Endodermal cell (in vitro differentiated cells): Measurements from ENCODE around the gene CCDC146. TPM values are rescaled to one million over a fixed set of nuclear protein-coding genes. Genes with fewer than 3 reads are reported as not detected.
"Not testable (repeated sequence)": the region's sequence is repeated elsewhere in the genome, so short reads cannot be mapped to it uniquely, and the experiment has no call there.

Experiments used
- DNase-seq: peaks from one replicate; pipeline ENCODE4 v3.0.0-alpha.2; 2017
- H3K27ac ChIP-seq: 2 replicates; pipeline ENCODE4 v1.5.1; 2013; ENCODE audit warnings: mild to moderate bottlenecking, low read depth, low read length, moderate library complexity
- H3K27me3 ChIP-seq: 2 replicates; pipeline ENCODE4 v1.6.1; 2013; ENCODE audit warnings: mild to moderate bottlenecking, low read length, moderate library complexity; ENCODE audit not compliant: insufficient read depth, control insufficient read depth, poor library complexity, severe bottlenecking
- H3K36me3 ChIP-seq: 2 replicates; pipeline ENCODE4 v1.7.0; 2013; ENCODE audit warnings: mild to moderate bottlenecking, low read length, moderate library complexity; ENCODE audit not compliant: control insufficient read depth, insufficient read depth
- H3K4me1 ChIP-seq: one replicate; pipeline ENCODE4 v1.7.0; 2013; ENCODE audit warnings: low read length; ENCODE audit not compliant: control insufficient read depth, insufficient read depth
- H3K4me3 ChIP-seq: 2 replicates; pipeline ENCODE4 v1.5.1; 2013; ENCODE audit warnings: mild to moderate bottlenecking, low read length, moderate library complexity
- H3K9ac ChIP-seq: 2 replicates; pipeline ENCODE4 v1.6.1; 2013; ENCODE audit warnings: mild to moderate bottlenecking, low read length, moderate library complexity; ENCODE audit not compliant: poor library complexity, severe bottlenecking; ENCODE audit errors: extremely low read depth
- H3K9me3 ChIP-seq: 2 replicates; pipeline ENCODE4 v1.6.1; 2013; ENCODE audit warnings: mild to moderate bottlenecking, low read length, moderate library complexity; ENCODE audit not compliant: control insufficient read depth
- H3K27ac Mint-ChIP-seq: 2 replicates; pipeline ENCODE4 v1.8.0; 2020; ENCODE audit warnings: mixed read lengths
- H3K27me3 Mint-ChIP-seq: 2 replicates; pipeline ENCODE4 v1.8.0; 2021; ENCODE audit warnings: mild to moderate bottlenecking, mixed read lengths; ENCODE audit not compliant: insufficient read depth
- H3K36me3 Mint-ChIP-seq: 2 replicates; pipeline ENCODE4 v1.8.0; 2020; ENCODE audit warnings: low read depth, mixed read lengths
- H3K4me1 Mint-ChIP-seq: 2 replicates; pipeline ENCODE4 v1.8.0; 2020; ENCODE audit warnings: mixed read lengths
- H3K4me3 Mint-ChIP-seq: 2 replicates; pipeline ENCODE4 v1.8.0; 2020; ENCODE audit warnings: mild to moderate bottlenecking, moderate library complexity, mixed read lengths
- H3K9me3 Mint-ChIP-seq: 2 replicates; pipeline ENCODE4 v1.8.0; 2020; ENCODE audit warnings: mild to moderate bottlenecking, mixed read lengths
- WGBS, 2 experiments: methylation state at CpG; one replicate each; pipeline versions ENCODE4 v1.1.5 to v1.1.7; 2013; ENCODE audit warnings: missing lambda C conversion rate in 2 of 2, mixed read lengths in 1 of 2; ENCODE audit not compliant: insufficient coverage in 1 of 2, insufficient read length in 1 of 2; 5-methylcytosine and 5-hydroxymethylcytosine counted together
- total RNA-seq, 2 donors: library from RNA; stranded (reverse); fragmentation: NEBNext Ultra II Directional in 1 of 2; extraction: Animal tissue kit (Norgen Biotek cat#: 25700) in 1 of 2; gene quantifications; 2 replicates in 1 of 2; 3 replicates in 1 of 2; pipeline ENCODE4 v1.2.1, GENCODE V29; 2021
- TF ChIP-seq, protein P1 (sequence below): fragments of 200-600 bp; sonication (generic); conservative IDR thresholded peaks from 2 replicates; pipeline ENCODE4 v1.5.0; 2021; ENCODE audit warnings: antibody characterized with exemption, mild to moderate bottlenecking

The CCDC146 gene
- total RNA-seq, 2 donors from 2014 or later, result 2.7 to 5.2 TPM

DNA sequence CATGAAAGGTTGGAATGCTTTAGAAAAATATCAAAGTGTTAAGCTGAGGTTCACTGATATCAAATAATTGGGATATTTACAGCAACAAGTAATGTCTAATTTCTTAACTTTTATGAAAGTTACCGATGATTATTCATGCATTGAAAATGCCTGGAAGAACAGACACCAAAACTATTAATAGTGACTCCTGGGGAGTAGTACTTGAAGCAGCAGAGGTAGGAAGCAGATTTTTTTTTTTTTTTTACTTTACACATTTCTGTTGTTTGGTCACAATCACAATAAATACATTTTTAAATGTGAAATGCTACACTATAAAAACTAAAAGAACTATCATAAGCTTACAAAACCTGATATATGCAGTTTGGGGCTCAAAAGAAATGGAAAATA is 147.7 kb downstream of the CCDC146 start:
- WGBS, 2 experiments, result 100% methylated on average over 1 of the region's 1 CpG; no CpG with 5 or more reads in 1 of the 2 experiments
- H3K4me1 Mint-ChIP-seq, result no peaks in the 10 kb centered on the region
- no peak overlapping the region for H3K4me3 ChIP-seq
- TF ChIP-seq, protein P1, sequence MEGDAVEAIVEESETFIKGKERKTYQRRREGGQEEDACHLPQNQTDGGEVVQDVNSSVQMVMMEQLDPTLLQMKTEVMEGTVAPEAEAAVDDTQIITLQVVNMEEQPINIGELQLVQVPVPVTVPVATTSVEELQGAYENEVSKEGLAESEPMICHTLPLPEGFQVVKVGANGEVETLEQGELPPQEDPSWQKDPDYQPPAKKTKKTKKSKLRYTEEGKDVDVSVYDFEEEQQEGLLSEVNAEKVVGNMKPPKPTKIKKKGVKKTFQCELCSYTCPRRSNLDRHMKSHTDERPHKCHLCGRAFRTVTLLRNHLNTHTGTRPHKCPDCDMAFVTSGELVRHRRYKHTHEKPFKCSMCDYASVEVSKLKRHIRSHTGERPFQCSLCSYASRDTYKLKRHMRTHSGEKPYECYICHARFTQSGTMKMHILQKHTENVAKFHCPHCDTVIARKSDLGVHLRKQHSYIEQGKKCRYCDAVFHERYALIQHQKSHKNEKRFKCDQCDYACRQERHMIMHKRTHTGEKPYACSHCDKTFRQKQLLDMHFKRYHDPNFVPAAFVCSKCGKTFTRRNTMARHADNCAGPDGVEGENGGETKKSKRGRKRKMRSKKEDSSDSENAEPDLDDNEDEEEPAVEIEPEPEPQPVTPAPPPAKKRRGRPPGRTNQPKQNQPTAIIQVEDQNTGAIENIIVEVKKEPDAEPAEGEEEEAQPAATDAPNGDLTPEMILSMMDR, result no peak
- H3K36me3 Mint-ChIP-seq, result no peaks in the 10 kb centered on the region
- H3K36me3 ChIP-seq, result no peaks in the 10 kb centered on the region
- H3K27ac ChIP-seq, result no peak overlapping the region
- H3K27me3 ChIP-seq, result no peaks in the 10 kb centered on the region
- no peaks in the 10 kb centered on the region for H3K27me3 Mint-ChIP-seq
- H3K27ac Mint-ChIP-seq, result no peak overlapping the region
- H3K4me3 Mint-ChIP-seq, result no peak overlapping the region
- H3K9me3 ChIP-seq, result no peaks in the 10 kb centered on the region
- DNase-seq, result no peak
- no peaks in the 10 kb centered on the region for H3K4me1 ChIP-seq
- no peaks in the 10 kb centered on the region for H3K9me3 Mint-ChIP-seq
- no peak overlapping the region for H3K9ac ChIP-seq

DNA sequence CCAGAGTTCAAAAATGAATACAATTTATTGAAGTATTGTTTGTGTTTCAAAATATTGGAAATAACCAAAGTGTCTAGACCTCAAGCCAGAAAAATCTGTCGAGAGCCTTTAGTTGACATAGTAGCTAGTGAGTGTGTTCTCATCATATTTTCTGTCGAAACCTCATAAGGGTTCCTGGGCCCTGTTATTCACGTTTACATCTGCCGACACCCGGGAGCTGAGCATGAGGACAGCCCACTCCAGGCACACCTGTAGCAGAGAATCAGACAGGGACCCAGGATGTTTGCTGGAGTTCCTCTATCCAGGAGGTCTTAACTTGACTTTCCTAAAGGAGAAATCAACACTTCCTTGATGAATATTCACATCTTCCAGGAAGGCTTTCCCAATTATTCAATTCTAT is 149.4 kb downstream of the CCDC146 start:
- Mint-ChIP-seq H3K4me3 (no peak overlapping the region), H3K27ac (no peak overlapping the region), H3K27me3 (no peaks in the 10 kb centered on the region), H3K9me3 (no peaks in the 10 kb centered on the region), H3K36me3 (no peaks in the 10 kb centered on the region), H3K4me1 (no peaks in the 10 kb centered on the region)
- no peak overlapping the region for H3K9ac ChIP-seq
- H3K27me3 ChIP-seq, result no peaks in the 10 kb centered on the region
- 92 to 96% methylated on average over 5 of the region's 5 CpGs for WGBS, 2 experiments
- no peaks in the 10 kb centered on the region for H3K36me3 ChIP-seq
- H3K4me3 ChIP-seq, result no peak overlapping the region
- no peak for DNase-seq
- TF ChIP-seq, protein P1, result no peak
- H3K27ac ChIP-seq, result no peak overlapping the region
- no peaks in the 10 kb centered on the region for H3K9me3 ChIP-seq
- no peaks in the 10 kb centered on the region for H3K4me1 ChIP-seq

DNA sequence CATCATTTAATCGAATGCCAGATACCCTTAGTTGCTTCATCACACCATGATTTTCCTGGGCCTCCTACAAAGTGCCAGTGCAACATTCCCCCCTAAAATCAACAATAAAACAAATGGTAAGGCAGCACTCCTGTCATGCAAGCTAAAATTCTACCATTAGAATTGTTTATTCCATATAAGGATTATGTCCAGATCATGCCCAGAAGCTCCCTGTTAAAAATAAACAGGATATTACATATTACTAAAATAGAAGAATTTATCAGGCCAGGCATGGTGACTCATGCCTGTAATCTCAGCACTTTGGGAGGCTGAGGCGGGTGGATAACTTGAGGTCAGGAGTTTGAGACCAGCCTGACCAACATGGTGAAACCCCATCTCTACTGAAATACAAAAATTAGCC is 153.2 kb downstream of the CCDC146 start:
- not testable (repeated sequence) for H3K4me3 Mint-ChIP-seq, H3K4me1 ChIP-seq, H3K9ac ChIP-seq, H3K9me3 ChIP-seq, H3K4me3 ChIP-seq, H3K9me3 Mint-ChIP-seq, H3K27me3 ChIP-seq, H3K36me3 ChIP-seq, H3K4me1 Mint-ChIP-seq, H3K27ac ChIP-seq, H3K27ac Mint-ChIP-seq, H3K27me3 Mint-ChIP-seq, H3K36me3 Mint-ChIP-seq, DNase-seq
- 94 to 100% methylated on average over 1 to 2 of the region's 2 CpGs for WGBS, 2 experiments

DNA sequence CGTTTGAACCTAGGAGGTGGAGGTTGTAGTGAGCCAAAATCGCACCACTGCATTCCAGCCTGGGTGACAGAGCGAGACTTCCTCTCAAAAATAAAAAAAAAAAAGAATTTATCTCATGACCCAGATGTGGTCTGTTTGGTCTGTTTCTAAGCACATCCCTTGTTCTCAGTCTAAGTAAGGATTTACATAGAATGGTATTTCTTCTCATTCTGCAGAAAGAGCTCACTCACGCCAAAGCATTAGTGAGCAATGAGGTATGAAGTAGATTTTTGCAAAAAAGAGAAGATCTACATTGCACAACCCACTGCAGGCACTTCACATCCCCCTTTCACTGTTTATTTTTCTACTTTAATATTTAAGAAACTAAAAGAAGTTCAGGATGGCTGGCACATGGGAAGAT is 153.7 kb downstream of the CCDC146 start:
- no peaks in the 10 kb centered on the region for H3K27me3 Mint-ChIP-seq
- no peaks in the 10 kb centered on the region for H3K9me3 Mint-ChIP-seq
- H3K27me3 ChIP-seq, result no peaks in the 10 kb centered on the region
- TF ChIP-seq, protein P1, result no peak
- no peaks in the 10 kb centered on the region for H3K4me1 Mint-ChIP-seq
- H3K9ac ChIP-seq, result no peak overlapping the region
- H3K4me1 ChIP-seq, result no peaks in the 10 kb centered on the region
- no peaks in the 10 kb centered on the region for H3K9me3 ChIP-seq
- H3K27ac Mint-ChIP-seq, result no peak overlapping the region
- no peak overlapping the region for H3K4me3 ChIP-seq
- 97% methylated on average over 2 of the region's 4 CpGs; no CpG with 5 or more reads in 1 of the 2 experiments for WGBS, 2 experiments
- H3K36me3 Mint-ChIP-seq, result no peaks in the 10 kb centered on the region
- DNase-seq, result no peak
- H3K36me3 ChIP-seq, result no peaks in the 10 kb centered on the region
- H3K27ac ChIP-seq, result no peak overlapping the region
- H3K4me3 Mint-ChIP-seq, result no peak overlapping the region
